Fibroblast of lung (primary cell): ENCODE data around the gene NDST1.

Source experiments
- EZH2 ChIP-seq: IDR thresholded peaks from 2 replicates; pipeline ENCODE4 v1.5.1; 2012; ENCODE audit warnings: low read length, control low read depth, mild to moderate bottlenecking; ENCODE audit errors: missing control alignments
- TF ChIP-seq, protein P1 (sequence below), 2 donors: IDR thresholded peaks in 1 of 2; conservative IDR thresholded peaks in 1 of 2; 1 replicate in 1 of 2; 2 replicates in 1 of 2; pipeline ENCODE4 v1.5.1; 2011 to 2012; ENCODE audit warnings: low read length in 2 of 2, control low read depth in 1 of 2, inconsistent platforms in 1 of 2, low read depth in 1 of 2, mild to moderate bottlenecking in 1 of 2

DNA sequence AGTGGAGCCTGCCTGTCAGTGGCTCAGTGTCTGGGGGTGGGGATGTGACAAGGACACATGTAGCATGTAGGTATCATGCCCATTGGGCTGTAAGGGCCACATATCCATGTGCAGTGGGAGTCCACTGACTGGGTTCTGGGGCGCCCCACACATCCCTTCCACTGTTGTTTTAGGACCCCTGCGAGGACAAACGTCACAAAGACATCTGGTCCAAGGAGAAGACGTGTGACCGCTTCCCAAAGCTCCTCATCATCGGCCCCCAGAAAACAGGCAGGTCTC lies 33.4 kb downstream of the NDST1 start:
- TF ChIP-seq, protein P1, sequence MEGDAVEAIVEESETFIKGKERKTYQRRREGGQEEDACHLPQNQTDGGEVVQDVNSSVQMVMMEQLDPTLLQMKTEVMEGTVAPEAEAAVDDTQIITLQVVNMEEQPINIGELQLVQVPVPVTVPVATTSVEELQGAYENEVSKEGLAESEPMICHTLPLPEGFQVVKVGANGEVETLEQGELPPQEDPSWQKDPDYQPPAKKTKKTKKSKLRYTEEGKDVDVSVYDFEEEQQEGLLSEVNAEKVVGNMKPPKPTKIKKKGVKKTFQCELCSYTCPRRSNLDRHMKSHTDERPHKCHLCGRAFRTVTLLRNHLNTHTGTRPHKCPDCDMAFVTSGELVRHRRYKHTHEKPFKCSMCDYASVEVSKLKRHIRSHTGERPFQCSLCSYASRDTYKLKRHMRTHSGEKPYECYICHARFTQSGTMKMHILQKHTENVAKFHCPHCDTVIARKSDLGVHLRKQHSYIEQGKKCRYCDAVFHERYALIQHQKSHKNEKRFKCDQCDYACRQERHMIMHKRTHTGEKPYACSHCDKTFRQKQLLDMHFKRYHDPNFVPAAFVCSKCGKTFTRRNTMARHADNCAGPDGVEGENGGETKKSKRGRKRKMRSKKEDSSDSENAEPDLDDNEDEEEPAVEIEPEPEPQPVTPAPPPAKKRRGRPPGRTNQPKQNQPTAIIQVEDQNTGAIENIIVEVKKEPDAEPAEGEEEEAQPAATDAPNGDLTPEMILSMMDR (conservative IDR thresholded peaks at IDR 0.05 in 1 of 2, IDR thresholded peaks at IDR 0.05 in 1 of 2; ENCODE audit: low read depth in 1 of 2, low read length in 2 of 2): no peak
- no peak for TF ChIP-seq EZH2
